Measurements from ENCODE around the gene CACNA1C.

DNA sequence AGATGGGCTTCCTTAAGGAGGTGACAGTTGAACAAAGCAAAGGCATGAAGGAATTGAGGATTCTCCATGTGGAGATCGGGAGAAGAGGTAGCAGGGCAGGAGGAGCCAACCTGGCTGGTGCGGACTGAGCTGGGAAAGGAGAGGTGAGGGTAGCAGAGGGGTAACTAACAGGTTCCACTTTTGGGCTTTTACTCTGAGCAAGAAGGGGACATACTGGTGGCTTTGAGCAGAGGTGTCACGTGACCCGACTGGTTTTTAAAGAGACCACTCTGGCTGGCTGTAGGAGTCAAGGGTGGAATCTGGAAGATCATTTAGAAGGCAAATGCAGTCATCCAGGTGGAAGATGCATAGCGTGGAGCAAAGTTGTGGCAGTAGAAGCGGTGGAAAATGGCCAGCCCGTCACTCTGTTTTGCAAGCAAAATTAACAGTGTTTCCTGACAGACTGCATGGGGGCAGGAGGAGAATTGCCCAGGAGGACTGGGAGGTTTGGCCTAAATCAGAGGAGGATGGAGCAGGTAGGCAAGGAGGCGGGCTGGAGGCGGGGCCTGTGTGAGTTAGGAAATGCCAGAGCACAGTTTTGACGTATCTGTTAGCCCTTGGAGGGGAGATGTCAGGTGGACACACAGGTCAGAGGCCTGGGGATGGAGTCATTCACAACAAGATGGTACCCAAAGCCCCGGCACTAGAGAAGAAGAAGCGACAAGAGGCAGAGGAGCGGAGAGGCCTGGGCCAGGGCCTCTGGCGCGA is 585.7 kb downstream of the CACNA1C start:
- TF ChIP-seq, protein P1, sequence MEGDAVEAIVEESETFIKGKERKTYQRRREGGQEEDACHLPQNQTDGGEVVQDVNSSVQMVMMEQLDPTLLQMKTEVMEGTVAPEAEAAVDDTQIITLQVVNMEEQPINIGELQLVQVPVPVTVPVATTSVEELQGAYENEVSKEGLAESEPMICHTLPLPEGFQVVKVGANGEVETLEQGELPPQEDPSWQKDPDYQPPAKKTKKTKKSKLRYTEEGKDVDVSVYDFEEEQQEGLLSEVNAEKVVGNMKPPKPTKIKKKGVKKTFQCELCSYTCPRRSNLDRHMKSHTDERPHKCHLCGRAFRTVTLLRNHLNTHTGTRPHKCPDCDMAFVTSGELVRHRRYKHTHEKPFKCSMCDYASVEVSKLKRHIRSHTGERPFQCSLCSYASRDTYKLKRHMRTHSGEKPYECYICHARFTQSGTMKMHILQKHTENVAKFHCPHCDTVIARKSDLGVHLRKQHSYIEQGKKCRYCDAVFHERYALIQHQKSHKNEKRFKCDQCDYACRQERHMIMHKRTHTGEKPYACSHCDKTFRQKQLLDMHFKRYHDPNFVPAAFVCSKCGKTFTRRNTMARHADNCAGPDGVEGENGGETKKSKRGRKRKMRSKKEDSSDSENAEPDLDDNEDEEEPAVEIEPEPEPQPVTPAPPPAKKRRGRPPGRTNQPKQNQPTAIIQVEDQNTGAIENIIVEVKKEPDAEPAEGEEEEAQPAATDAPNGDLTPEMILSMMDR (IDR thresholded peaks at IDR 0.05): no peak
- TF ChIP-seq POLR2A (IDR thresholded peaks at IDR 0.05) (no peak), EP300 (IDR thresholded peaks at IDR 0.05) (no peak)

All from tibial nerve (tissue), 4 donors.